GM12878 (cell line): ENCODE measurements around the gene ZNF837. TPM values are rescaled to one million over a fixed set of nuclear protein-coding genes. Genes with fewer than 3 reads are reported as not detected.

Experiments
- CEBPZ ChIP-seq: fragments of 150-350 bp; IDR thresholded peaks from 2 replicates; pipeline ENCODE4 v1.6.1; 2016; ENCODE audit warnings: low read depth, low read length
- FOXK2 ChIP-seq: fragments of 450-650 bp; IDR thresholded peaks from 2 replicates; pipeline ENCODE4 v1.6.1; 2017; ENCODE audit warnings: mild to moderate bottlenecking, moderate library complexity
- MTA3 ChIP-seq: IDR thresholded peaks from 2 replicates; pipeline ENCODE4 v1.6.1; 2012; ENCODE audit warnings: low read length, inconsistent platforms, borderline replicate concordance
- NKRF ChIP-seq: fragments of 450-650 bp; conservative IDR thresholded peaks from 2 replicates; pipeline ENCODE4 v1.6.1; 2017; ENCODE audit warnings: mild to moderate bottlenecking, moderate library complexity
- NR2F1 ChIP-seq: fragments of 450-650 bp; conservative IDR thresholded peaks from 2 replicates; pipeline ENCODE4 v1.6.1; 2017; ENCODE audit warnings: mild to moderate bottlenecking
- POLR2AphosphoS2 ChIP-seq: IDR thresholded peaks from 2 replicates; pipeline ENCODE4 v1.6.1; 2011; ENCODE audit warnings: low read depth, mild to moderate bottlenecking, low read length, improper control_type of control experiment, moderate library complexity
- RB1 ChIP-seq: fragments of 450-650 bp; formaldehyde crosslinking; IDR thresholded peaks from 2 replicates; pipeline ENCODE4 v1.6.1; 2017; ENCODE audit warnings: mild to moderate bottlenecking, borderline replicate concordance
- SRF ChIP-seq, 2 experiments: IDR thresholded peaks; 2 replicates each; pipeline ENCODE4 v1.6.1; 2011; ENCODE audit warnings: low read depth in 2 of 2, low read length in 2 of 2, mild to moderate bottlenecking in 1 of 2, moderate library complexity in 1 of 2
- ZNF274 ChIP-seq: IDR thresholded peaks from one replicate; pipeline ENCODE4 v1.8.0; 2011; ENCODE audit not compliant: insufficient read length, insufficient read depth
- ZNF622 ChIP-seq: fragments of 450-650 bp; IDR thresholded peaks from 2 replicates; pipeline ENCODE4 v1.6.1; 2017; ENCODE audit warnings: mild to moderate bottlenecking, inconsistent platforms
- polyA plus RNA-seq, 11 experiments: library from polyadenylated mRNA; depleted of rRNA in 4 of 11; unstranded in 6 of 11; stranded (reverse) in 5 of 11; fragments of >200 nt; fragmentation: Nextera tagmentation in 4 of 11; fragmentation: Illumina TruSeq in 1 of 11; extraction: Ambion mirVana in 4 of 11; extraction: Trizol in 1 of 11; gene quantifications; 1 replicate in 1 of 11; 2 replicates in 10 of 11; pipeline versions ENCODE4 v1.2.1 to v1.2.3, GENCODE V29; 2011 to 2016; ENCODE audit warnings: inconsistent platforms in 2 of 11, missing spikeins in 2 of 11, low read depth in 1 of 11
- total RNA-seq, 4 experiments: library from RNA; depleted of rRNA in 3 of 4; stranded (reverse); fragments of >200 nt in 3 of 4; fragmentation: Illumina TruSeq in 1 of 4; extraction: Trizol in 1 of 4; gene quantifications; 2 replicates each; pipeline versions ENCODE4 v1.2.1 to v1.2.3, GENCODE V29; 2013 to 2021

The ZNF837 gene
- total and polyA plus RNA-seq, 10 of the 15 experiments (the other 5 are each of a cell fraction or from before 2014, with no cell fraction given): 0.07 to 2.9 (median 2.0) TPM; not detected in 2

- TF ChIP-seq CEBPZ: no peak
- no peak for TF ChIP-seq FOXK2
- TF ChIP-seq RB1: no peak
- TF ChIP-seq SRF (IDR thresholded peaks at IDR 0.05; ENCODE audit: low read depth in 2 of 2, low read length in 2 of 2): no peak
- no peak for TF ChIP-seq ZNF622
- TF ChIP-seq POLR2AphosphoS2: no peak
- TF ChIP-seq NR2F1: no peak
- TF ChIP-seq ZNF274: no peak
- no peak for TF ChIP-seq MTA3
- TF ChIP-seq NKRF: no peak
Observed at GRCh38 chr19:58388175-58388526, 7.3 kb upstream of the ZNF837 start (continued).
